Measurements from ENCODE around the gene TLE1. TPM values are rescaled to one million over a fixed set of nuclear protein-coding genes. Genes with fewer than 3 reads are reported as not detected.

TLE1 gene
- total and polyA plus RNA-seq, 10 of the 15 experiments (the other 5 are each of a cell fraction or from before 2014, with no cell fraction given): 0.04 to 0.23 (median 0.10) TPM; not detected in 6

- ChIA-PET CTCF (no interaction called here), RAD21 (ENCODE audit: unreplicated experiment) (no interaction called here), POLR2A (no interaction called here), SMC1A (ENCODE audit: uncharacterized antibody, unreplicated experiment) (no interaction called here)
- Histone ChIP-seq H3K79me2 (ENCODE audit: control insufficient read depth, insufficient read depth, low read length) (no peaks in the 10 kb centered on the region), H3K4me2 (ENCODE audit: control insufficient read depth, insufficient read depth) (no peak overlapping the region), H3K9ac (ENCODE audit: control insufficient read depth, insufficient read depth, low read length) (no peak overlapping the region), H4K20me1 (ENCODE audit: control insufficient read depth, insufficient read depth) (no peaks in the 10 kb centered on the region), H3K27ac (ENCODE audit: control insufficient read depth, insufficient read depth) (no peak overlapping the region), H3K36me3 (ENCODE audit: control insufficient read depth in 2 of 2, insufficient read depth in 2 of 2, low read length in 1 of 2) (no peaks in the 10 kb centered on the region), H3K4me3 (no peak overlapping the region), H3K27me3 (replicated peaks in 1 of 2; ENCODE audit: control insufficient read depth in 2 of 2, insufficient read depth in 2 of 2, low read length in 1 of 2) (no peaks in the 10 kb centered on the region; a peak in 1 of 4 replicates), H3K4me1 (ENCODE audit: control insufficient read depth, insufficient read depth, low read length) (no peaks in the 10 kb centered on the region), H2AFZ (ENCODE audit: control insufficient read depth, low read depth, low read length) (no peak overlapping the region), H3K9me3 (replicated peaks; ENCODE audit: control insufficient read depth, insufficient read depth, low read length) (no peaks in the 10 kb centered on the region; the same call in 2 of the 3 replicates)
- 42% methylated on average over 3 of the region's 3 CpGs for WGBS (ENCODE audit: insufficient coverage, insufficient replicate concordance, low lambda C conversion rate, missing lambda C conversion rate)
- in situ Hi-C loops (cut with MboI) (no loop called here), intact Hi-C loops (cut with micrococcal nuclease; ENCODE audit: unreplicated experiment) (no loop called here)
- FAIRE-seq (no peak), ATAC-seq (no peak), DNase-seq (ENCODE audit: low read depth, low spot score) (no peak)
- no peak for TF ChIP-seq MEF2A (IDR thresholded peaks at IDR 0.05; ENCODE audit: insufficient read depth, low read depth, low read length)
- TF ChIP-seq CHD2 (IDR thresholded peaks at IDR 0.05; ENCODE audit: borderline replicate concordance, low read depth, low read length): no peak
- TF ChIP-seq NBN (IDR thresholded peaks at IDR 0.05): no peak
- TF ChIP-seq POLR2AphosphoS2 (IDR thresholded peaks at IDR 0.05; ENCODE audit: low read depth, low read length): no peak
- no peak for TF ChIP-seq EZH2 (IDR thresholded peaks at IDR 0.05; ENCODE audit: borderline replicate concordance, control insufficient read depth, low read depth, low read length)
- no peak for TF ChIP-seq NFIC (IDR thresholded peaks at IDR 0.05; ENCODE audit: low read depth, low read length)
- TF ChIP-seq KAT2A (conservative IDR thresholded peaks at IDR 0.05; ENCODE audit: control insufficient read depth, low read depth, low read length): no peak
- TF ChIP-seq ZBTB33 (IDR thresholded peaks at IDR 0.05): no peak
- TF ChIP-seq ATF7 (IDR thresholded peaks at IDR 0.05; ENCODE audit: low read depth): no peak
- TF ChIP-seq STAT1 (conservative IDR thresholded peaks at IDR 0.05): no peak
- no TSS peak for BruUV-seq (replicated peaks)
Observed at GRCh38 chr9:81683704-81684103, 5.6 kb downstream of the TLE1 start.

Data from GM12878 (cell line).